Mucosa of descending colon (tissue), 3 donors: ENCODE measurements around the gene MBTD1. TPM values are rescaled to one million over a fixed set of nuclear protein-coding genes. Genes with fewer than 3 reads are reported as not detected.
"Not testable (repeated sequence)": the region's sequence is repeated elsewhere in the genome, so short reads cannot be mapped to it uniquely, and the experiment has no call there.

Experiments
- ATAC-seq: fragments of 200-7000 bp; cut with Tn5 transposase; one replicate; pipeline ENCODE4 v1.9.1; 2020; ENCODE audit warnings: mild to moderate bottlenecking, moderate library complexity
- DNase-seq, 3 donors: peaks; one replicate each; pipeline ENCODE4 v3.0.0-alpha.2; 2020
- H3K36me3 ChIP-seq: fragments of 200-600 bp; one replicate; pipeline ENCODE4 v1.8.0; 2021; ENCODE audit warnings: low read depth, mild to moderate bottlenecking
- H3K4me1 ChIP-seq: fragments of 200-600 bp; one replicate; pipeline ENCODE4 v1.8.0; 2021; ENCODE audit warnings: low read depth, mild to moderate bottlenecking
- H3K4me3 ChIP-seq: fragments of 200-600 bp; one replicate; pipeline ENCODE4 v1.8.0; 2021; ENCODE audit warnings: mild to moderate bottlenecking
- H3K9me3 ChIP-seq: fragments of 200-600 bp; one replicate; pipeline ENCODE4 v1.8.0; 2021; ENCODE audit warnings: mild to moderate bottlenecking
- intact Hi-C, 2 donors: fragments of 100-400 bp; cut with DNase I in 1 of 2; cut with micrococcal nuclease in 1 of 2; formaldehyde crosslinking; loops; one replicate each; pipeline versions ENCODE4 v1.11.0 to v1.11.1; 2022; cut with DNase I, micrococcal nuclease
- total RNA-seq, 3 donors: library from RNA; stranded (reverse); fragmentation: NEBNext Ultra II Directional in 2 of 3; extraction: Animal tissue kit (Norgen Biotek cat#: 25700) in 2 of 3; gene quantifications; one replicate each; pipeline versions ENCODE4 v1.2.1 to v1.2.4, GENCODE V29; 2021 to 2023
- TF ChIP-seq, protein P1 (sequence below): fragments of 200-600 bp; IDR thresholded peaks from one replicate; pipeline ENCODE4 v1.8.0; 2022; ENCODE audit warnings: antibody characterized with exemption, mild to moderate bottlenecking
- donor health status: DM: no; HTN: no; CAD: no; lungs with moderate emphysema.
- donor health status: DM: no; HTN: no; CAD: no.
- donor health status: DM: no; HTN: yes; CAD: no.

MBTD1 gene
- total RNA-seq, 3 donors from 2014 or later, result 13.7 to 19.5 (median 15.9) TPM

DNA sequence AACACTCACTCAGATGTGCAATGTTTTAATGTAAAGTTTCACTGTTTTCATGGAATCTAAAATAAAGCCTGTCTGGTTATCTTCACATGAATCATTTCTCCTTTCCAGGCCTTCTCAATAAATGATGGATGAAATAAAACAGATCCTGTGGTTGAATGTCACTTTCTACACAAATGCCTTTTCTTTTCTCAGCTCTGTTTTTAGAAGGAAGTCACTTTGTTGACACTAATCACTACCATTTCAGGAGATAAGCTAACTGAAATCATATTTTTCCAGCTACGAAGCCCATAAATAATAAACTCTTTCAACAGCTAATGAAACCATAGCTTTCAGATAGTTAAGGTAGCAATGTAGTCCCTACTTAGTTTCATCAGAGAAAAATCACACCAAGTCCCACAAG is 75.7 kb downstream of the MBTD1 start:
- no peaks in the 10 kb centered on the region for H3K4me1 ChIP-seq
- H3K4me3 ChIP-seq, result no peak overlapping the region
- TF ChIP-seq, protein P1, sequence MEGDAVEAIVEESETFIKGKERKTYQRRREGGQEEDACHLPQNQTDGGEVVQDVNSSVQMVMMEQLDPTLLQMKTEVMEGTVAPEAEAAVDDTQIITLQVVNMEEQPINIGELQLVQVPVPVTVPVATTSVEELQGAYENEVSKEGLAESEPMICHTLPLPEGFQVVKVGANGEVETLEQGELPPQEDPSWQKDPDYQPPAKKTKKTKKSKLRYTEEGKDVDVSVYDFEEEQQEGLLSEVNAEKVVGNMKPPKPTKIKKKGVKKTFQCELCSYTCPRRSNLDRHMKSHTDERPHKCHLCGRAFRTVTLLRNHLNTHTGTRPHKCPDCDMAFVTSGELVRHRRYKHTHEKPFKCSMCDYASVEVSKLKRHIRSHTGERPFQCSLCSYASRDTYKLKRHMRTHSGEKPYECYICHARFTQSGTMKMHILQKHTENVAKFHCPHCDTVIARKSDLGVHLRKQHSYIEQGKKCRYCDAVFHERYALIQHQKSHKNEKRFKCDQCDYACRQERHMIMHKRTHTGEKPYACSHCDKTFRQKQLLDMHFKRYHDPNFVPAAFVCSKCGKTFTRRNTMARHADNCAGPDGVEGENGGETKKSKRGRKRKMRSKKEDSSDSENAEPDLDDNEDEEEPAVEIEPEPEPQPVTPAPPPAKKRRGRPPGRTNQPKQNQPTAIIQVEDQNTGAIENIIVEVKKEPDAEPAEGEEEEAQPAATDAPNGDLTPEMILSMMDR, result no peak
- DNase-seq (no peak), ATAC-seq (no peak)
- no peaks in the 10 kb centered on the region for H3K36me3 ChIP-seq
- H3K9me3 ChIP-seq, result no peaks in the 10 kb centered on the region
- intact Hi-C loops, result no loop called here

DNA sequence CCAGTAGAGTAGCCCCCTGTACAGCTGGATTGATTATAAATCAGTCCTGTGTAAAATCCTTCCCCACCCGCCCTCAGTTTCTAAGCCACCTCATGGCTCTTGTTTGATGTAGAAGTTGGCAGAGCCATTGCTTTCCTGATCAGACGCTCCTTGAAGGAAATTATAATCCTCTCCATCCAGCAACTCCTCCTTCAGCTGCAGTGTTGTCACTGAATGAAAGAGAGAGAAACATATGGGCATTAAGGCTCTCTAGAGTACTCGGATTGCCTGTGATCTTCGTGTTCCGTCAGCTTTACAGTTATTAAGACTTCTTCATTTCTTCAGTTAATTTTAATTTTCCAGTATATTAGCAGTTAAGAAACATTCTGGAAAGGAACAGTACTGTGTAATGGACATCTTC is 79.4 kb downstream of the MBTD1 start:
- intact Hi-C loops, result no loop called here
- Histone ChIP-seq H3K9me3 (no peaks in the 10 kb centered on the region), H3K4me3 (no peak overlapping the region), H3K36me3 (no peaks in the 10 kb centered on the region), H3K4me1 (no peaks in the 10 kb centered on the region)
- ATAC-seq, result no peak
- TF ChIP-seq, protein P1, result no peak
- no peak for DNase-seq

DNA sequence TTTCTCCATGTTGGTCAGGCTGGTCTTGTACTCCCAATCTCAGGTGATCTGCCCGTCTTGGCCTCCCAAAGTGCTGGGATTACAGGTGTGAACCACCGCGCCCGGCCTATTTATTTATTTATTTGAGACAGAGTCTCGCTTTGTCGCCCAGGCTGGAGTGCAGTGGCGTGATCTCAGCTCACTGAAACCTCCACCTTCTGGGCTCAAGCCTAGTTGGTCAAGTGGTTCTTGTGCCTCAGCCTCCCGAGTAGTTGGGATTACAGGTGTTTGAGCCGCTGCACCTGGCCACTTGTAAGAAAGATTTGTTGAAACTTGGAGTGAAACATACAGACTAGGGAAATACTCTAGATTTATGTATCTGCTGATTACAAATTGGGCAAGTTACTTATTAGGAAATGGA is 87.8 kb downstream of the MBTD1 start:
- H3K36me3 ChIP-seq, ATAC-seq, intact Hi-C loops: not testable (repeated sequence)

DNA sequence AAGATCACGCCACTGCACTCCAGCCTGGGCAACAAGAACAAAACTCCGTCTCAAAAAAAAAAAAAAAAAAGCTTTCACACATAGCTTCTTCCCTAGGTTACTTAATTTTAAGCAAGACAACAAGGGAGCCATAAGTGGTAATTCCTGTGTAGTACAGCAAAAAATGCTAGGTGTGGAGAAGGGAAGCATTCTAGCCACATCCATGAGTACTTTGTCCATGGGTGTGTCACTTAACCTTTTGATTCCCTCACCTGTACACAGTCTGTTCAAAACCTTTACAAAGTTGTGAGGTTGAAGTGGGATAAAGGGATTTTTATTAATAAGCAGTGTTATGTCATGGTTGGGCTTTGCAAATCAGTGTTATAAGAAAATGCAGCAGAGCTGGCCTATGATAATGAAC is 89.1 kb downstream of the MBTD1 start:
- DNase-seq (no peak), ATAC-seq (no peak)
- peaks cover 9% of the 10 kb centered on the region for H3K4me1 ChIP-seq
- H3K9me3 ChIP-seq, result no peaks in the 10 kb centered on the region
- H3K4me3 ChIP-seq, result no peak overlapping the region
- TF ChIP-seq, protein P1, result no peak
- intact Hi-C loops, result no loop called here
- H3K36me3 ChIP-seq, result no peaks in the 10 kb centered on the region

More for the DNA sequence above, 87.8 kb downstream of the MBTD1 start:
- H3K9me3 ChIP-seq, H3K4me1 ChIP-seq, DNase-seq, H3K4me3 ChIP-seq: not testable (repeated sequence)

DNA sequence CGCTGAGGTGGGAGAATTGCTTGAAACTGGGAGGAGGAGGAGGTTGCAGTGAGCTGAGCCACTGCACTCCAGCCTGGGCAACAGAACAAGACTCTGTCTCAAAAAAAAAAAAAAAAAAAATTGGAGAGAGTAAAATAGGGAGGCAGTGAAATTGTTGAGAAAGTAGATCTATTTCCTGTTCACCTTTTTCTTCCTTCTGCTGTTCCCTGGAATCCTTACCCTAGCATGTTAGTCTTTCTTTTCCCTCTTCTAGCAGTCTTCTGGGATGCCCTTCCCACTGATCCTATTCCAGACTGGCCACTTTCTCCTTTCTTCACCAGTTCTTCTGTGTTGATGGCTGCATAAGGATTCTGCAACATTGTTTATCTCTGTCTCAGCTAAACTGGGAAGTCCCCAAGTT is 90.5 kb downstream of the MBTD1 start:
- DNase-seq (no peak), ATAC-seq (no peak)
- no peaks in the 10 kb centered on the region for H3K9me3 ChIP-seq
- H3K4me3 ChIP-seq, result no peak overlapping the region
- intact Hi-C loops, result no loop called here
- no peaks in the 10 kb centered on the region for H3K36me3 ChIP-seq
- H3K4me1 ChIP-seq, result peaks cover 9% of the 10 kb centered on the region
- TF ChIP-seq, protein P1, result no peak

DNA sequence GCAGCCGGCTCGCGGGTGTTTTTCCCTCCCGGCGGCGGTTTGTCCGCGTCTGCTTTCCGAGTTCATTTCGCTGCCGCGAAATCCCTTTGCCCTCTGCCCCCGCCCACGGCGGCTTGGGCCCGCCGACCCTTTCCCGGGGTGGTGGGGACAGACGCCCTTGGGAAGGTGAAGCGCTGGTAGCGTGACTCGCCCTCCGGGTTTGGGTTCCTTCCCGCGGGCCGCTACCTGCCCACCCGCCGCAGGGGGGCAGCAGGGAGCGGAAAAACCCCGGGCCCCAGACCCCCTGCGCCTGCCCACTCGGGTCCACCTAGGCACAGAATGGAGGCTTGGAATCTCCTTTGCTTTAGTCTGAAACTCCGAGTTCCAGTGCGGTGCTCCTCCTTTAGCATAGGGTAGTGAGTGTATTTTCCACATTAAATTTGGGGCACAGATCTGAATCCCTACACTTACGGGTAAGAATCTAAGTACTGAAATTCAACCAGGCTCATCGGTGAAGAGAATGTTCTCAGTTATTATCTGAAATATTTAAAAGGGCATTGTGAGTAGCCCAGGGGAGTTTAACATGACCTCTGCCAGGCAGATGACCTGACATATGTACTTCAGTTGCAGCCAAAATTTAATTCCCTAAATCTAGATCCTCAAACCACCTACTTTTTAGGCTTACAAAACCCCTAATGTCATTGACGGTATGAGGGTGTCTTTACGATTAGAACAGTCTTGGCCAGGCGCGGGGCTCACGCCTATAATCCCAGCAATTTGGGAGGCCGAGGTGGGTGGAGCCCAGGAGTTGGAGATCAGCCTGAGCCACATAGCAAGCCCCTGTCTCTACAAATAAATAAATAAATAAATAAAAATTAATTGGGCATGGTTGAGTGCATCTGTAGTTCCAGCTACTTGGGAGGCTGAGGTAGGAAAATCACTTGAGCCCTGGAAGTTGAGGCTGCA is 92.6 kb downstream of the MBTD1 start:
- ATAC-seq (peak; percentile 60), DNase-seq (peak; percentile 63 to 80 (median 76))
- H3K4me3 ChIP-seq, result peak overlapping the region; percentile 63
- H3K36me3 ChIP-seq, result no peaks in the 10 kb centered on the region
- TF ChIP-seq, protein P1, result peak; percentile 71
- intact Hi-C loops, result no loop called here
- H3K9me3 ChIP-seq, result no peaks in the 10 kb centered on the region
- H3K4me1 ChIP-seq, result peaks cover 9% of the 10 kb centered on the region
